H1 (cell line): ENCODE data around the gene MAPKAP1. TPM values are rescaled to one million over a fixed set of nuclear protein-coding genes. Genes with fewer than 3 reads are reported as not detected.
A peak's percentile ranks its signal among the peaks of the same experiment; 100 is the strongest.

Experiments used
- CTCF ChIA-PET: fragments of 300-600 bp; sonication (Branson Sonifier 250); formaldehyde crosslinking; loops from one replicate; lab custom pipeline; 2021; ENCODE audit not compliant: partially characterized antibody; lab: Charles Lee
- POLR2A ChIA-PET: fragments of 300-600 bp; sonication (Branson Sonifier 250); formaldehyde crosslinking; loops from one replicate; lab custom pipeline; 2021; ENCODE audit warnings: inconsistent platforms; ENCODE audit not compliant: partially characterized antibody; lab: Charles Lee
- DNase-seq, 2 experiments: peaks; one replicate each; pipeline versions ENCODE4 v3.0.0 to v3.0.0-alpha.2; 2010 to 2022; ENCODE audit warnings: low spot score in 2 of 2, low read depth in 1 of 2, mixed read lengths in 1 of 2
- FAIRE-seq: peaks from 2 replicates; lab custom pipeline; 2011; peaks lifted over from hg19 to GRCh38; lab: Jason Lieb, UNC
- H2AFZ ChIP-seq: 2 replicates; pipeline ENCODE4 v1.8.1; 2012; ENCODE audit warnings: low read length, inconsistent platforms
- H2AK5ac ChIP-seq: 2 replicates; pipeline ENCODE4 v1.6.1; 2013; ENCODE audit warnings: low read depth, low read length
- H2BK120ac ChIP-seq: replicated peaks from 2 replicates; pipeline ENCODE3; 2013; ENCODE audit warnings: low read depth, low read length, inconsistent platforms
- H2BK12ac ChIP-seq: 2 replicates; pipeline ENCODE4 v1.6.1; 2013; ENCODE audit warnings: low read depth, low read length
- H2BK15ac ChIP-seq: 2 replicates; pipeline ENCODE4 v1.6.1; 2013; ENCODE audit warnings: low read length
- H2BK20ac ChIP-seq: 2 replicates; pipeline ENCODE4 v1.6.1; 2013; ENCODE audit warnings: low read length
- H2BK5ac ChIP-seq: 2 replicates; pipeline ENCODE4 v1.6.1; 2013; ENCODE audit warnings: low read depth, low read length
- H3K14ac ChIP-seq: 2 replicates; pipeline ENCODE4 v1.6.1; 2013; ENCODE audit warnings: inconsistent platforms; ENCODE audit not compliant: insufficient read length
- H3K18ac ChIP-seq: 2 replicates; pipeline ENCODE4 v1.6.1; 2013; ENCODE audit warnings: low read length; ENCODE audit errors: extremely low read depth
- H3K23ac ChIP-seq: 2 replicates; pipeline ENCODE4 v1.6.1; 2013; ENCODE audit warnings: inconsistent platforms; ENCODE audit not compliant: insufficient read length
- H3K23me2 ChIP-seq: 2 replicates; pipeline ENCODE4 v1.6.1; 2013; ENCODE audit warnings: low read depth, low read length
- H3K27ac ChIP-seq: 2 replicates; pipeline ENCODE4 v1.6.1; 2011; ENCODE audit warnings: low read depth, low read length, inconsistent platforms
- H3K27me3 ChIP-seq, 4 experiments: replicated peaks in 1 of 4; 1 replicate in 1 of 4; 2 replicates in 3 of 4; pipeline versions ENCODE4 v1.6.1 to v1.8.1; 2011 to 2013; ENCODE audit warnings: low read length in 3 of 4, mild to moderate bottlenecking in 3 of 4, inconsistent platforms in 2 of 4, mixed read lengths in 2 of 4, moderate library complexity in 1 of 4; ENCODE audit not compliant: control insufficient read depth in 3 of 4, insufficient read depth in 3 of 4; ENCODE audit errors: extremely low read depth in 1 of 4
- H3K36me3 ChIP-seq, 4 experiments: 2 replicates each; pipeline versions ENCODE4 v1.6.1 to v1.8.1; 2011 to 2013; ENCODE audit warnings: mild to moderate bottlenecking in 4 of 4, low read length in 3 of 4, moderate library complexity in 2 of 4, control low read depth in 1 of 4, inconsistent platforms in 1 of 4; ENCODE audit not compliant: insufficient read depth in 4 of 4, control insufficient read depth in 2 of 4
- H3K4ac ChIP-seq: replicated peaks from 2 replicates; pipeline ENCODE3; 2013; ENCODE audit warnings: low read length, low read depth, mixed read lengths, inconsistent platforms; ENCODE audit not compliant: insufficient read length
- H3K4me1 ChIP-seq, 4 experiments: replicated peaks in 1 of 4; 1 replicate in 1 of 4; 2 replicates in 3 of 4; pipeline versions ENCODE4 v1.6.1 to v1.8.1; 2011 to 2013; ENCODE audit warnings: low read length in 3 of 4, inconsistent platforms in 2 of 4, mixed read lengths in 1 of 4; ENCODE audit not compliant: insufficient read depth in 4 of 4, control insufficient read depth in 3 of 4
- H3K4me2 ChIP-seq, 2 experiments: 2 replicates each; pipeline versions ENCODE4 v1.6.1 to v1.8.1; 2011 to 2013; ENCODE audit warnings: low read depth in 2 of 2, low read length in 2 of 2, control low read depth in 1 of 2, inconsistent platforms in 1 of 2, mild to moderate bottlenecking in 1 of 2; ENCODE audit not compliant: insufficient read depth in 1 of 2
- H3K4me3 ChIP-seq, 4 experiments: fragments of 200-600, 300-600 bp in 1 of 4; sonication (generic), shearing (Covaris generic), sonication (Bioruptor Twin) in 1 of 4; 2 replicates each; pipeline versions ENCODE4 v1.5.1 to v1.8.1; 2011 to 2016; ENCODE audit warnings: low read length in 4 of 4, low read depth in 3 of 4, control low read depth in 2 of 4, inconsistent platforms in 2 of 4, mild to moderate bottlenecking in 2 of 4, mixed read lengths in 1 of 4, moderate library complexity in 1 of 4; ENCODE audit not compliant: insufficient read depth in 2 of 4; ENCODE audit errors: extremely low read depth in 1 of 4
- H3K56ac ChIP-seq: replicated peaks from 2 replicates; pipeline ENCODE3; 2013; ENCODE audit warnings: low read depth, mild to moderate bottlenecking, mixed read lengths, low read length, inconsistent platforms; ENCODE audit not compliant: insufficient read length
- H3K79me1 ChIP-seq: 2 replicates; pipeline ENCODE4 v1.6.1; 2013; ENCODE audit warnings: low read depth, low read length, control low read depth
- H3K79me2 ChIP-seq, 2 experiments: 2 replicates each; pipeline versions ENCODE4 v1.6.1 to v1.8.1; 2012 to 2013; ENCODE audit warnings: low read length in 2 of 2, mild to moderate bottlenecking in 2 of 2, inconsistent platforms in 1 of 2; ENCODE audit not compliant: insufficient read depth in 2 of 2, control insufficient read depth in 1 of 2
- H3K9ac ChIP-seq, 4 experiments: replicated peaks in 1 of 4; 1 replicate in 1 of 4; 2 replicates in 3 of 4; pipeline versions ENCODE4 v1.6.1 to v1.8.1; 2011 to 2013; ENCODE audit warnings: low read depth in 3 of 4, low read length in 3 of 4, control low read depth in 2 of 4, mild to moderate bottlenecking in 2 of 4, moderate library complexity in 2 of 4, inconsistent platforms in 1 of 4; ENCODE audit errors: extremely low read depth in 1 of 4
- H3K9me3 ChIP-seq, 2 experiments: 2 replicates each; pipeline versions ENCODE4 v1.6.1 to v1.8.1; 2012 to 2013; ENCODE audit warnings: mild to moderate bottlenecking in 2 of 2, moderate library complexity in 2 of 2, control low read depth in 1 of 2, inconsistent platforms in 1 of 2, low read depth in 1 of 2, low read length in 1 of 2, mixed read lengths in 1 of 2; ENCODE audit not compliant: insufficient read depth in 2 of 2
- H4K20me1 ChIP-seq, 2 experiments: replicated peaks in 1 of 2; 2 replicates each; pipeline versions ENCODE3 to v1.8.1; 2011 to 2013; ENCODE audit warnings: inconsistent platforms in 2 of 2, low read length in 2 of 2, mild to moderate bottlenecking in 1 of 2; ENCODE audit not compliant: insufficient read depth in 2 of 2, control insufficient read depth in 1 of 2
- H4K5ac ChIP-seq: 2 replicates; pipeline ENCODE4 v1.6.1; 2013; ENCODE audit warnings: low read length, low read depth, mixed read lengths, inconsistent platforms; ENCODE audit not compliant: insufficient read length
- H4K8ac ChIP-seq: 2 replicates; pipeline ENCODE4 v1.8.0; 2013; ENCODE audit warnings: mild to moderate bottlenecking, moderate library complexity, low read length, inconsistent platforms; ENCODE audit not compliant: insufficient read depth; ENCODE audit errors: extremely low read depth
- H4K91ac ChIP-seq: replicated peaks from 2 replicates; pipeline ENCODE3; 2013; ENCODE audit warnings: low read length, mixed read lengths, inconsistent platforms; ENCODE audit not compliant: insufficient read length
- CBX5 ChIP-seq: fragments of 300-800, 300-1000 bp; sonication (generic); IDR thresholded peaks from 2 replicates; pipeline ENCODE4 v1.7.1; 2016; ENCODE audit warnings: antibody characterized with exemption, low read length, low read depth
- CREB1 ChIP-seq: IDR thresholded peaks from 2 replicates; pipeline ENCODE4 v1.6.1; 2012; ENCODE audit warnings: inconsistent platforms
- FOSL1 ChIP-seq: IDR thresholded peaks from 2 replicates; pipeline ENCODE4 v1.6.1; 2011; ENCODE audit warnings: mild to moderate bottlenecking, low read depth, low read length, moderate library complexity; ENCODE audit not compliant: insufficient read depth
- SAP30 ChIP-seq: fragments of 300-600 bp; sonication (generic); IDR thresholded peaks from 2 replicates; pipeline ENCODE4 v1.7.1; 2012; ENCODE audit warnings: low read length, moderate library complexity, mild to moderate bottlenecking, inconsistent platforms; ENCODE audit not compliant: insufficient read depth, insufficient replicate concordance
- SIN3A ChIP-seq, 2 experiments: IDR thresholded peaks in 1 of 2; conservative IDR thresholded peaks in 1 of 2; 2 replicates each; pipeline ENCODE4 v1.6.1; 2011 to 2012; ENCODE audit warnings: low read length in 2 of 2, improper control_type of control experiment in 1 of 2, low read depth in 1 of 2, mild to moderate bottlenecking in 1 of 2
- TCF12 ChIP-seq: IDR thresholded peaks from 2 replicates; pipeline ENCODE4 v1.6.1; 2011; ENCODE audit warnings: low read depth, mild to moderate bottlenecking, low read length
- whole genome bisulfite sequencing, 2 experiments: shearing (Covaris generic) in 1 of 2; methylation state at CpG; one replicate each; pipeline versions ENCODE4 v1.1.6 to v1.1.7; 2013 to 2015; ENCODE audit warnings: low lambda C conversion rate in 2 of 2, mixed read lengths in 2 of 2, inconsistent platforms in 1 of 2, low coverage in 1 of 2, missing lambda C conversion rate in 1 of 2; ENCODE audit not compliant: insufficient replicate concordance in 2 of 2, insufficient coverage in 1 of 2, insufficient read length in 1 of 2; ENCODE audit errors: extremely low coverage in 1 of 2, missing lambda C conversion rate in 1 of 2; 5-methylcytosine and 5-hydroxymethylcytosine counted together
- polyA plus RNA-seq, 7 experiments: library from polyadenylated mRNA; depleted of rRNA in 3 of 7; stranded (reverse) in 5 of 7; unstranded in 2 of 7; fragments of >200 nt in 5 of 7; fragments of 200-250 nt in 2 of 7; gene quantifications; 1 replicate in 5 of 7; 2 replicates in 1 of 7; 4 replicates in 1 of 7; pipeline versions ENCODE4 v1.2.1 to v1.2.3, GENCODE V29; 2011 to 2013; ENCODE audit warnings: missing spikeins in 2 of 7, mixed read lengths in 2 of 7
- total RNA-seq: library from RNA; stranded (reverse); fragmentation: NEBNext Ultra II Directional; extraction: Animal tissue kit (Norgen Biotek cat#: 25700); gene quantifications from 2 replicates; pipeline ENCODE4 v1.2.1, GENCODE V29; 2021
- TF ChIP-seq, protein P1 (sequence below): IDR thresholded peaks from 2 replicates; pipeline ENCODE4 v1.6.1; 2011; ENCODE audit warnings: low read depth, mild to moderate bottlenecking, low read length; ENCODE audit not compliant: insufficient read depth
- TF ChIP-seq, protein P2 (sequence below), 3 experiments: IDR thresholded peaks; 1 replicate in 2 of 3; 2 replicates in 1 of 3; pipeline versions ENCODE4 v1.5.1 to v1.6.1; 2011; ENCODE audit warnings: low read length in 3 of 3, mild to moderate bottlenecking in 3 of 3, inconsistent platforms in 2 of 3, low read depth in 1 of 3, moderate library complexity in 1 of 3; ENCODE audit not compliant: insufficient read depth in 1 of 3; ENCODE audit errors: control extremely low read depth in 1 of 3
- TF ChIP-seq, protein P3 (sequence below): IDR thresholded peaks from 2 replicates; pipeline ENCODE4 v1.6.1; 2012; ENCODE audit warnings: inconsistent platforms

Gene MAPKAP1
- total and polyA plus RNA-seq, 2 of the 8 experiments (the other 6 are each of a cell fraction or from before 2014, with no cell fraction given): 79.2 to 140 TPM

DNA sequence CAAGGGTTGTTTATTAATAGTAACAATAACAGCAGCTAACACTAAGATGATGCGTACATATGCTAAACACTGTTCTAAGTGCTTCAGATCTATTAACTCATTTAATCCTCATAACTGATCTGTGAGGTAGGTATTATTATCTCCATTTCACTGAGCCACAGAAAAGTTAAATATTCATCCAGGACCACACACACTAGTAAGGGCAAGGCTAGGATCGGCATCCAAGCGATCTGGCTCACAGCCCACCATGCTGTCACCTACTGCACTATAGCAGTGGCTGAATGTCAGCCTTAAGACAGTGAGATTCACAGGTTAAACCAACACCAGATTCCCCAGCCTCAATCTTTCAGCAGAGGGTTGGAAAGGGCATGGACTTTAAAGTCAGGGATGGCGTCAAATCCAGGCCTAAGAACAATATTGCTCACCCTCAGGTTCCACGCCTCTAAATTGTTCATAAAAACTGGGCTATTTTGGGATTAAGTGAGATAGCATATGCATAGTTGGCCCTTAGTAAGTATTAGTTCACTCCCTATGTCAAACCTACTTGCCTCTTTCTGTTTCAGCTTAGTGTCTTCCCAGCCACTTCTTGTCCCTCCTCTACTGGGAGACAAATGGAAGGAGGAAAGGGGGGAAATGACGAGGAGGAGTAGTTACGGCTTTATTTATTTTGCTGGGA lies 150.8 kb downstream of the MAPKAP1 start:
- Histone ChIP-seq H3K4ac (no peak overlapping the region), H4K91ac (no peak overlapping the region), H3K27me3 (no peaks in the 10 kb centered on the region), H2BK120ac (no peak overlapping the region), H4K8ac (no peak overlapping the region), H3K36me3 (peaks cover 0 to 2% (median 0%) of the 10 kb centered on the region in 4 experiments; a peak in 1 of 8 replicates), H3K9me3 (no peaks in the 10 kb centered on the region), H3K4me2 (no peak overlapping the region), H2BK15ac (no peak overlapping the region), H3K27ac (no peak overlapping the region), H3K18ac (no peak overlapping the region), H3K23me2 (no peaks in the 10 kb centered on the region), H3K9ac (no peak overlapping the region), H4K20me1 (no peaks in the 10 kb centered on the region), H3K14ac (no peak overlapping the region), H3K56ac (no peak overlapping the region), H3K4me3 (no peak overlapping the region), H2BK12ac (0 out of 2 replicates have a peak overlapping the region, but pooled peaks have one; percentile 12), H3K4me1 (peaks cover 0 to 5% (median 0%) of the 10 kb centered on the region in 4 experiments; a peak in 2 of 7 replicates), H3K23ac (no peak overlapping the region), H3K79me1 (no peaks in the 10 kb centered on the region; the same call in 1 of the 2 replicates), H3K79me2 (no peaks in the 10 kb centered on the region), H2AK5ac (no peak overlapping the region), H2BK20ac (no peak overlapping the region), H4K5ac (no peak overlapping the region), H2BK5ac (no peak overlapping the region), H2AFZ (no peak overlapping the region)
- CTCF ChIA-PET: interaction anchor here (1.0 kb wide), 1 partner anchor 76 kb away, joined by 3 read pairs; no protein-coding TSS in a partner anchor
- DNase-seq (no peak), FAIRE-seq (no peak)
- POLR2A ChIA-PET: no interaction called here
- 90% methylated on average over 7 of the region's 7 CpGs; no CpG with 5 or more reads in 1 of the 2 experiments for WGBS, 2 experiments
- TF ChIP-seq TCF12 (no peak), SIN3A (conservative IDR thresholded peaks at IDR 0.05 in 1 of 2, IDR thresholded peaks at IDR 0.05 in 1 of 2; ENCODE audit: low read depth in 1 of 2, low read length in 2 of 2) (no peak), FOSL1 (no peak), CREB1 (no peak), CBX5 (no peak), SAP30 (no peak)
- TF ChIP-seq, protein P1, sequence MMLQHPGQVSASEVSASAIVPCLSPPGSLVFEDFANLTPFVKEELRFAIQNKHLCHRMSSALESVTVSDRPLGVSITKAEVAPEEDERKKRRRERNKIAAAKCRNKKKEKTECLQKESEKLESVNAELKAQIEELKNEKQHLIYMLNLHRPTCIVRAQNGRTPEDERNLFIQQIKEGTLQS: no peak
- TF ChIP-seq, protein P2, sequence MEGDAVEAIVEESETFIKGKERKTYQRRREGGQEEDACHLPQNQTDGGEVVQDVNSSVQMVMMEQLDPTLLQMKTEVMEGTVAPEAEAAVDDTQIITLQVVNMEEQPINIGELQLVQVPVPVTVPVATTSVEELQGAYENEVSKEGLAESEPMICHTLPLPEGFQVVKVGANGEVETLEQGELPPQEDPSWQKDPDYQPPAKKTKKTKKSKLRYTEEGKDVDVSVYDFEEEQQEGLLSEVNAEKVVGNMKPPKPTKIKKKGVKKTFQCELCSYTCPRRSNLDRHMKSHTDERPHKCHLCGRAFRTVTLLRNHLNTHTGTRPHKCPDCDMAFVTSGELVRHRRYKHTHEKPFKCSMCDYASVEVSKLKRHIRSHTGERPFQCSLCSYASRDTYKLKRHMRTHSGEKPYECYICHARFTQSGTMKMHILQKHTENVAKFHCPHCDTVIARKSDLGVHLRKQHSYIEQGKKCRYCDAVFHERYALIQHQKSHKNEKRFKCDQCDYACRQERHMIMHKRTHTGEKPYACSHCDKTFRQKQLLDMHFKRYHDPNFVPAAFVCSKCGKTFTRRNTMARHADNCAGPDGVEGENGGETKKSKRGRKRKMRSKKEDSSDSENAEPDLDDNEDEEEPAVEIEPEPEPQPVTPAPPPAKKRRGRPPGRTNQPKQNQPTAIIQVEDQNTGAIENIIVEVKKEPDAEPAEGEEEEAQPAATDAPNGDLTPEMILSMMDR (IDR thresholded peaks at IDR 0.05; ENCODE audit: control extremely low read depth in 1 of 3, insufficient read depth in 1 of 3, low read depth in 1 of 3, low read length in 3 of 3): no peak
- TF ChIP-seq, protein P3, sequence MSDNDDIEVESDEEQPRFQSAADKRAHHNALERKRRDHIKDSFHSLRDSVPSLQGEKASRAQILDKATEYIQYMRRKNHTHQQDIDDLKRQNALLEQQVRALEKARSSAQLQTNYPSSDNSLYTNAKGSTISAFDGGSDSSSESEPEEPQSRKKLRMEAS: no peak
